Activated T-cell treated with anti-CD3 and anti-CD28 coated beads, Interleukin-2, amount 50 U/mL, for 72 hours (primary cell): ENCODE results near the gene ACOT7. TPM values are rescaled to one million over a fixed set of nuclear protein-coding genes. Genes with fewer than 3 reads are reported as not detected.
A peak's percentile ranks its signal among the peaks of the same experiment; 100 is the strongest.
"Not testable (repeated sequence)": the region's sequence is repeated elsewhere in the genome, so short reads cannot be mapped to it uniquely, and the experiment has no call there.

Experiments used
- ATAC-seq, 2 donors: fragments of 150-1000 bp; cut with Tn5 transposase; replicated peaks in 1 of 2; 2 replicates each; pipeline ENCODE4 v1.10.0; 2021; ENCODE audit warnings: moderate library complexity in 2 of 2, mild to moderate bottlenecking in 1 of 2
- DNase-seq, 2 donors: peaks; one replicate each; pipeline ENCODE4 v3.0.0; 2021 to 2022; ENCODE audit warnings: mixed read lengths in 1 of 2
- H3K27ac Mint-ChIP-seq: one replicate; pipeline ENCODE4 v1.8.0; 2022; ENCODE audit warnings: mild to moderate bottlenecking, moderate library complexity, mixed read lengths
- H3K27me3 Mint-ChIP-seq: one replicate; pipeline ENCODE4 v1.8.0; 2022; ENCODE audit warnings: low read depth, mixed read lengths
- H3K36me3 Mint-ChIP-seq, 2 donors: one replicate each; pipeline ENCODE4 v1.8.0; 2022; ENCODE audit warnings: mixed read lengths in 2 of 2, mild to moderate bottlenecking in 1 of 2; ENCODE audit not compliant: insufficient read depth in 2 of 2
- H3K4me1 Mint-ChIP-seq: one replicate; pipeline ENCODE4 v1.8.0; 2022; ENCODE audit warnings: low read depth, mixed read lengths
- H3K4me3 Mint-ChIP-seq, 2 donors: one replicate each; pipeline ENCODE4 v1.8.0; 2022; ENCODE audit warnings: mild to moderate bottlenecking in 2 of 2, mixed read lengths in 2 of 2, moderate library complexity in 2 of 2
- H3K9me3 Mint-ChIP-seq, 2 donors: one replicate each; pipeline ENCODE4 v1.8.0; 2022; ENCODE audit warnings: mixed read lengths in 2 of 2
- total RNA-seq, 2 donors: library from RNA; stranded (reverse); gene quantifications; one replicate each; pipeline ENCODE4 v1.2.3, GENCODE V29; 2022

The ACOT7 gene
- 10 to 100 TPM; 32.1 to 37.6 TPM for total RNA-seq

GRCh38 chr1:6393400-6394187 lies at the start of gene ACOT7:
ACOT7 (minus strand) TSS chr1:6393767; CDS start chr1:6393399, 368 bp downstream.
- peak within 1 kb of the TSS; percentile 88 to 89 for H3K4me3 Mint-ChIP-seq
- peak; percentile 90 to 91 for ATAC-seq
- peak within 1 kb of the TSS; percentile 76 for H3K27ac Mint-ChIP-seq
- no peaks in the 10 kb centered on the region for H3K36me3 Mint-ChIP-seq
- no peaks in the 10 kb centered on the region for H3K9me3 Mint-ChIP-seq
- peaks cover 35% of the 10 kb centered on the region for H3K4me1 Mint-ChIP-seq
- peak; percentile 94 for DNase-seq
- no peaks in the 10 kb centered on the region for H3K27me3 Mint-ChIP-seq

GRCh38 chr1:6441586-6441985 lies 48.0 kb upstream of the ACOT7 start:
- H3K36me3 Mint-ChIP-seq: no peaks in the 10 kb centered on the region
- H3K9me3 Mint-ChIP-seq: no peaks in the 10 kb centered on the region
- no peak for ATAC-seq
- H3K27ac Mint-ChIP-seq: no peak overlapping the region
- H3K27me3 Mint-ChIP-seq: peaks cover 56% of the 10 kb centered on the region
- peaks cover 11% of the 10 kb centered on the region for H3K4me1 Mint-ChIP-seq
- no peak for DNase-seq
- H3K4me3 Mint-ChIP-seq: no peak overlapping the region

- DNase-seq: peak; percentile 82 to 89
- H3K27ac Mint-ChIP-seq: no peak overlapping the region
- ATAC-seq: peak; percentile 93 to 94
- peaks cover 11% of the 10 kb centered on the region for H3K4me1 Mint-ChIP-seq
- no peaks in the 10 kb centered on the region for H3K36me3 Mint-ChIP-seq
- peak overlapping the region; percentile 66 to 78 for H3K4me3 Mint-ChIP-seq
- peaks cover 45% of the 10 kb centered on the region for H3K27me3 Mint-ChIP-seq
- H3K9me3 Mint-ChIP-seq: no peaks in the 10 kb centered on the region
Observed at GRCh38 chr1:6440198-6441126, 46.9 kb upstream of the ACOT7 start.

GRCh38 chr1:6438047-6438525 lies 44.5 kb upstream of the ACOT7 start:
- Mint-ChIP-seq H3K9me3 (no peaks in the 10 kb centered on the region), H3K27me3 (peaks cover 36% of the 10 kb centered on the region), H3K4me1 (peaks cover 6% of the 10 kb centered on the region), H3K27ac (no peak overlapping the region), H3K36me3 (no peaks in the 10 kb centered on the region), H3K4me3 (peak overlapping the region in 1 of 2 donors; percentile 51)
- peak; percentile 78 to 79 for DNase-seq
- ATAC-seq: peak; percentile 53 to 55

- not testable (repeated sequence) for H3K4me3 Mint-ChIP-seq, H3K36me3 Mint-ChIP-seq, H3K4me1 Mint-ChIP-seq, H3K27ac Mint-ChIP-seq, DNase-seq, ATAC-seq, H3K9me3 Mint-ChIP-seq
- H3K27me3 Mint-ChIP-seq: peaks cover 36% of the 10 kb centered on the region
Observed at GRCh38 chr1:6437012-6437700, 43.6 kb upstream of the ACOT7 start.

GRCh38 chr1:6436277-6436676 lies 42.7 kb upstream of the ACOT7 start:
- H3K27ac Mint-ChIP-seq, H3K4me1 Mint-ChIP-seq, H3K9me3 Mint-ChIP-seq, H3K4me3 Mint-ChIP-seq, H3K36me3 Mint-ChIP-seq, DNase-seq, ATAC-seq: not testable (repeated sequence)
- peaks cover 30% of the 10 kb centered on the region for H3K27me3 Mint-ChIP-seq

GRCh38 chr1:6435547-6435946 lies 42.0 kb upstream of the ACOT7 start:
- no peak for ATAC-seq
- Mint-ChIP-seq H3K4me1 (peaks cover 6% of the 10 kb centered on the region), H3K4me3 (no peak overlapping the region), H3K36me3 (no peaks in the 10 kb centered on the region), H3K9me3 (no peaks in the 10 kb centered on the region), H3K27ac (no peak overlapping the region), H3K27me3 (peaks cover 25% of the 10 kb centered on the region)
- no peak for DNase-seq

- ATAC-seq (no peak), DNase-seq (no peak)
- Mint-ChIP-seq H3K4me3 (no peak overlapping the region), H3K9me3 (no peaks in the 10 kb centered on the region), H3K4me1 (peaks cover 6% of the 10 kb centered on the region), H3K27me3 (peaks cover 25% of the 10 kb centered on the region), H3K27ac (no peak overlapping the region), H3K36me3 (no peaks in the 10 kb centered on the region)
Observed at GRCh38 chr1:6435129-6435528, 41.6 kb upstream of the ACOT7 start.

GRCh38 chr1:6434186-6434585 lies 40.6 kb upstream of the ACOT7 start:
- ATAC-seq: no peak
- peaks cover 2% of the 10 kb centered on the region for H3K4me1 Mint-ChIP-seq
- H3K27me3 Mint-ChIP-seq: peaks cover 20% of the 10 kb centered on the region
- no peaks in the 10 kb centered on the region for H3K9me3 Mint-ChIP-seq
- no peak overlapping the region for H3K4me3 Mint-ChIP-seq
- no peak overlapping the region for H3K27ac Mint-ChIP-seq
- DNase-seq: no peak
- no peaks in the 10 kb centered on the region for H3K36me3 Mint-ChIP-seq

- ATAC-seq, H3K27ac Mint-ChIP-seq, H3K4me1 Mint-ChIP-seq: not testable (repeated sequence)
Observed at GRCh38 chr1:6431645-6432579, 38.3 kb upstream of the ACOT7 start.

GRCh38 chr1:6429660-6430411 lies 36.3 kb upstream of the ACOT7 start:
- DNase-seq, H3K36me3 Mint-ChIP-seq, H3K4me1 Mint-ChIP-seq, H3K27me3 Mint-ChIP-seq, ATAC-seq, H3K4me3 Mint-ChIP-seq, H3K27ac Mint-ChIP-seq, H3K9me3 Mint-ChIP-seq: not testable (repeated sequence)

More at GRCh38 chr1:6431645-6432579, 38.3 kb upstream of the ACOT7 start:
- H3K27me3 Mint-ChIP-seq, H3K9me3 Mint-ChIP-seq, H3K4me3 Mint-ChIP-seq, DNase-seq, H3K36me3 Mint-ChIP-seq: not testable (repeated sequence)
